ENCODE data around the gene NFIA.

GRCh38 chr1:61151565-61151964 is 69.2 kb downstream of the NFIA start:
- TF ChIP-seq TARDBP (IDR thresholded peaks at IDR 0.05; ENCODE audit: borderline replicate concordance) (no peak), NFIC (IDR thresholded peaks at IDR 0.05; ENCODE audit: low read depth, low read length) (no peak), MXI1 (IDR thresholded peaks at IDR 0.05; ENCODE audit: low read depth, low read length) (no peak), RBBP5 (conservative IDR thresholded peaks at IDR 0.05) (no peak), EZH2 (IDR thresholded peaks at IDR 0.05; ENCODE audit: borderline replicate concordance, control insufficient read depth, low read depth, low read length) (no peak), CEBPB (IDR thresholded peaks at IDR 0.05; ENCODE audit: borderline replicate concordance in 1 of 2, low read depth in 2 of 2, low read length in 2 of 2) (no peak), REST (IDR thresholded peaks at IDR 0.05; ENCODE audit: low read depth, low read length) (no peak), HDGF (IDR thresholded peaks at IDR 0.05) (no peak)
- TF ChIP-seq, protein P1, sequence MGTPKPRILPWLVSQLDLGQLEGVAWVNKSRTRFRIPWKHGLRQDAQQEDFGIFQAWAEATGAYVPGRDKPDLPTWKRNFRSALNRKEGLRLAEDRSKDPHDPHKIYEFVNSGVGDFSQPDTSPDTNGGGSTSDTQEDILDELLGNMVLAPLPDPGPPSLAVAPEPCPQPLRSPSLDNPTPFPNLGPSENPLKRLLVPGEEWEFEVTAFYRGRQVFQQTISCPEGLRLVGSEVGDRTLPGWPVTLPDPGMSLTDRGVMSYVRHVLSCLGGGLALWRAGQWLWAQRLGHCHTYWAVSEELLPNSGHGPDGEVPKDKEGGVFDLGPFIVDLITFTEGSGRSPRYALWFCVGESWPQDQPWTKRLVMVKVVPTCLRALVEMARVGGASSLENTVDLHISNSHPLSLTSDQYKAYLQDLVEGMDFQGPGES (IDR thresholded peaks at IDR 0.05): no peak
- TF ChIP-seq, protein P2, sequence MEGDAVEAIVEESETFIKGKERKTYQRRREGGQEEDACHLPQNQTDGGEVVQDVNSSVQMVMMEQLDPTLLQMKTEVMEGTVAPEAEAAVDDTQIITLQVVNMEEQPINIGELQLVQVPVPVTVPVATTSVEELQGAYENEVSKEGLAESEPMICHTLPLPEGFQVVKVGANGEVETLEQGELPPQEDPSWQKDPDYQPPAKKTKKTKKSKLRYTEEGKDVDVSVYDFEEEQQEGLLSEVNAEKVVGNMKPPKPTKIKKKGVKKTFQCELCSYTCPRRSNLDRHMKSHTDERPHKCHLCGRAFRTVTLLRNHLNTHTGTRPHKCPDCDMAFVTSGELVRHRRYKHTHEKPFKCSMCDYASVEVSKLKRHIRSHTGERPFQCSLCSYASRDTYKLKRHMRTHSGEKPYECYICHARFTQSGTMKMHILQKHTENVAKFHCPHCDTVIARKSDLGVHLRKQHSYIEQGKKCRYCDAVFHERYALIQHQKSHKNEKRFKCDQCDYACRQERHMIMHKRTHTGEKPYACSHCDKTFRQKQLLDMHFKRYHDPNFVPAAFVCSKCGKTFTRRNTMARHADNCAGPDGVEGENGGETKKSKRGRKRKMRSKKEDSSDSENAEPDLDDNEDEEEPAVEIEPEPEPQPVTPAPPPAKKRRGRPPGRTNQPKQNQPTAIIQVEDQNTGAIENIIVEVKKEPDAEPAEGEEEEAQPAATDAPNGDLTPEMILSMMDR (IDR thresholded peaks at IDR 0.05 in 2 of 3, conservative IDR thresholded peaks at IDR 0.05 in 1 of 3; ENCODE audit: control insufficient read depth in 2 of 3, extremely low read depth in 1 of 3, insufficient read depth in 1 of 3, low read depth in 3 of 3, low read length in 3 of 3): no peak

Measured in GM12878 (cell line).